Ishikawa (cell line): ENCODE data around the gene MYO7A.

Experiments used
- CEBPB ChIP-seq: IDR thresholded peaks from 2 replicates; pipeline ENCODE4 v1.6.1; 2012
- CREB1 ChIP-seq: IDR thresholded peaks from 2 replicates; pipeline ENCODE4 v1.6.1; 2012; ENCODE audit warnings: low read depth
- EGR1 ChIP-seq: IDR thresholded peaks from 2 replicates; pipeline ENCODE4 v1.6.1; 2012
- EP300 ChIP-seq: IDR thresholded peaks from 2 replicates; pipeline ENCODE4 v1.6.1; 2012; ENCODE audit warnings: borderline replicate concordance
- FOXM1 ChIP-seq: IDR thresholded peaks from 2 replicates; pipeline ENCODE4 v1.6.1; 2012; ENCODE audit warnings: low read depth, borderline replicate concordance
- NFIC ChIP-seq: IDR thresholded peaks from 2 replicates; pipeline ENCODE4 v1.6.1; 2012
- RAD21 ChIP-seq: IDR thresholded peaks from 2 replicates; pipeline ENCODE4 v1.6.1; 2012; ENCODE audit warnings: low read depth
- TAF1 ChIP-seq: IDR thresholded peaks from 2 replicates; pipeline ENCODE4 v1.6.1; 2012; ENCODE audit warnings: low read depth, mild to moderate bottlenecking
- TCF12 ChIP-seq: IDR thresholded peaks from 2 replicates; pipeline ENCODE4 v1.6.1; 2012; ENCODE audit warnings: low read depth
- TEAD4 ChIP-seq: IDR thresholded peaks from 2 replicates; pipeline ENCODE4 v1.6.1; 2012
- YY1 ChIP-seq: IDR thresholded peaks from 2 replicates; pipeline ENCODE4 v1.6.1; 2012; ENCODE audit warnings: low read depth
- ZBTB7A ChIP-seq: IDR thresholded peaks from 2 replicates; pipeline ENCODE4 v1.6.1; 2012; ENCODE audit warnings: low read depth
- TF ChIP-seq, protein P1 (sequence below): IDR thresholded peaks from 2 replicates; pipeline ENCODE4 v1.6.1; 2012
- TF ChIP-seq, protein P2 (sequence below): IDR thresholded peaks from 2 replicates; pipeline ENCODE4 v1.6.1; 2012
- TF ChIP-seq, protein P3 (sequence below): IDR thresholded peaks from 2 replicates; pipeline ENCODE4 v1.6.1; 2012; ENCODE audit warnings: low read depth, mild to moderate bottlenecking

MYO7A gene

DNA sequence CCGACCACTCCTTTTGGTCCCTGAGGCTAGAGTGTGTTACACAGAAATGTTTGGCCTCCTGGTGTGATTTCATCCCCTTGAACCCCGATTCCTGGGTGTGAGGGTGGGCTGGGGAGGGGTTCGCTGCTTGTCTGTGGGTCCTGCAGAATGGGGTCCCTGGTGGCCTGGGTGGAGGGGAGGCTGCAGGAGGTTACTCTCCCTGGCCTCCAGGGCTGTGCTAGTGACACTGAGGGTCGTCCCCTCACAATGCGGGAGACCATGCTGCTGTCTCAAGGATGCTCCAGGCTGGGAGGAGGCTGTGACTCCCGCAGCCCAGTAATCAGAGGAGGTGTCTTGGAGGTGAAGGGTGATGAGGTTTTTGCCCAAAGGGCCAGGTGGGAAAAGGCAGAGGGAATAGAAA, 42.4 kb upstream of the MYO7A start:
- TF ChIP-seq TCF12: no peak
- TF ChIP-seq RAD21: no peak
- no peak for TF ChIP-seq YY1
- TF ChIP-seq TEAD4: no peak
- TF ChIP-seq CREB1: no peak
- TF ChIP-seq, protein P1, sequence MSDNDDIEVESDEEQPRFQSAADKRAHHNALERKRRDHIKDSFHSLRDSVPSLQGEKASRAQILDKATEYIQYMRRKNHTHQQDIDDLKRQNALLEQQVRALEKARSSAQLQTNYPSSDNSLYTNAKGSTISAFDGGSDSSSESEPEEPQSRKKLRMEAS: no peak
- TF ChIP-seq CEBPB: no peak
- TF ChIP-seq ZBTB7A: no peak
- no peak for TF ChIP-seq FOXM1

DNA sequence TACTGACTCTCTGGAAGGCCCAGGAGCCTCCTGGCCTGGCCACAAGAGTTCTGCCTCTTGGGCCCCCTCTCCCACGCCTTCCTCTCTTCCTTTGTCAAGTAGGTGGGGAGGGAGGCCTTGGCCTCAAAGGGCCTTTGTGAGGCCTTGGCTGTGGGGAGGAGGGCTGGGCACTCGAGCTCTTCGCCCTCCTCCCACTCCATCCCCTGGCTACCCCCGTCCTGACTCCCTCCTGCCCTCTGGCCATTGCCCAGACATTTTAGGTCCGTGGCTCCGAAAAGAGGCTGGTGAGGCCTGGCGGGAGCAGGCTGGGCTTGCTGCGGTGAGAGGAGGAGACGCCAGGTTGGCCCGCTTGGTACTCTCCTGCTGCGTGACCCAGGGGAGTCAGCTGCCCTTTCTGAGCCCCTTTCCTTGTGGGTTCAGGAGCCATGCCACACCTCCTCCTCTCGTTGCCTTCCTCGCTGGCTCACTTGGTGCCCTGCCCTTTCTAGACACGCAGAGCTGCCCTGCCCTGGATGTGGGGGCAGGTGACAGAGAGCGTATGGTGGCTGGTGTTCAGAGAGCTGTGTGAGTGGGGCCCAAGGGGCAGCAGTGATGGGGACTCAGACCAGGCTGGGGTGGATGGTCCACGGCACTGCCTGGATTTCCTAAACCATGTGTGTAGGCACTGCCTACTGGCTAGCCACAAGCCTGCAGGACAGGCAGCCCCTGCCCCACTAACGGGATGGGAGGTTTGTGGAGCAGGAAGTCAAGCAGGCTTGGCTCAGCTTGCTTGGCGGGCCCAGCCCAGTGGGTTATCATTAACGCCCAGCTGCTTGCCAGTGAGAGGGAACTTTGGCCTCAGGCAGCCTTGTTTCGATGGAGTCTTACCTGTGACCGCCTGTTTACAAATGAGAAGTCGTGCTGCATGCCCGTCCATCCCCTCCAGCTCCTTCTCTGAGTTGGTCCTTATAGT, 41.2 kb upstream of the MYO7A start:
- TF ChIP-seq EGR1: no peak
- no peak for TF ChIP-seq RAD21
- TF ChIP-seq TAF1: no peak
- TF ChIP-seq, protein P2, sequence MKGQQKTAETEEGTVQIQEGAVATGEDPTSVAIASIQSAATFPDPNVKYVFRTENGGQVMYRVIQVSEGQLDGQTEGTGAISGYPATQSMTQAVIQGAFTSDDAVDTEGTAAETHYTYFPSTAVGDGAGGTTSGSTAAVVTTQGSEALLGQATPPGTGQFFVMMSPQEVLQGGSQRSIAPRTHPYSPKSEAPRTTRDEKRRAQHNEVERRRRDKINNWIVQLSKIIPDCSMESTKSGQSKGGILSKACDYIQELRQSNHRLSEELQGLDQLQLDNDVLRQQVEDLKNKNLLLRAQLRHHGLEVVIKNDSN: no peak
- TF ChIP-seq TCF12: no peak
- no peak for TF ChIP-seq CREB1
- TF ChIP-seq ZBTB7A: no peak
- TF ChIP-seq TEAD4: no peak
- TF ChIP-seq, protein P3, sequence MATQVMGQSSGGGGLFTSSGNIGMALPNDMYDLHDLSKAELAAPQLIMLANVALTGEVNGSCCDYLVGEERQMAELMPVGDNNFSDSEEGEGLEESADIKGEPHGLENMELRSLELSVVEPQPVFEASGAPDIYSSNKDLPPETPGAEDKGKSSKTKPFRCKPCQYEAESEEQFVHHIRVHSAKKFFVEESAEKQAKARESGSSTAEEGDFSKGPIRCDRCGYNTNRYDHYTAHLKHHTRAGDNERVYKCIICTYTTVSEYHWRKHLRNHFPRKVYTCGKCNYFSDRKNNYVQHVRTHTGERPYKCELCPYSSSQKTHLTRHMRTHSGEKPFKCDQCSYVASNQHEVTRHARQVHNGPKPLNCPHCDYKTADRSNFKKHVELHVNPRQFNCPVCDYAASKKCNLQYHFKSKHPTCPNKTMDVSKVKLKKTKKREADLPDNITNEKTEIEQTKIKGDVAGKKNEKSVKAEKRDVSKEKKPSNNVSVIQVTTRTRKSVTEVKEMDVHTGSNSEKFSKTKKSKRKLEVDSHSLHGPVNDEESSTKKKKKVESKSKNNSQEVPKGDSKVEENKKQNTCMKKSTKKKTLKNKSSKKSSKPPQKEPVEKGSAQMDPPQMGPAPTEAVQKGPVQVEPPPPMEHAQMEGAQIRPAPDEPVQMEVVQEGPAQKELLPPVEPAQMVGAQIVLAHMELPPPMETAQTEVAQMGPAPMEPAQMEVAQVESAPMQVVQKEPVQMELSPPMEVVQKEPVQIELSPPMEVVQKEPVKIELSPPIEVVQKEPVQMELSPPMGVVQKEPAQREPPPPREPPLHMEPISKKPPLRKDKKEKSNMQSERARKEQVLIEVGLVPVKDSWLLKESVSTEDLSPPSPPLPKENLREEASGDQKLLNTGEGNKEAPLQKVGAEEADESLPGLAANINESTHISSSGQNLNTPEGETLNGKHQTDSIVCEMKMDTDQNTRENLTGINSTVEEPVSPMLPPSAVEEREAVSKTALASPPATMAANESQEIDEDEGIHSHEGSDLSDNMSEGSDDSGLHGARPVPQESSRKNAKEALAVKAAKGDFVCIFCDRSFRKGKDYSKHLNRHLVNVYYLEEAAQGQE: no peak
- no peak for TF ChIP-seq EP300
- no peak for TF ChIP-seq NFIC
- TF ChIP-seq, protein P1: no peak
- no peak for TF ChIP-seq CEBPB
- TF ChIP-seq YY1: no peak
- no peak for TF ChIP-seq FOXM1

DNA sequence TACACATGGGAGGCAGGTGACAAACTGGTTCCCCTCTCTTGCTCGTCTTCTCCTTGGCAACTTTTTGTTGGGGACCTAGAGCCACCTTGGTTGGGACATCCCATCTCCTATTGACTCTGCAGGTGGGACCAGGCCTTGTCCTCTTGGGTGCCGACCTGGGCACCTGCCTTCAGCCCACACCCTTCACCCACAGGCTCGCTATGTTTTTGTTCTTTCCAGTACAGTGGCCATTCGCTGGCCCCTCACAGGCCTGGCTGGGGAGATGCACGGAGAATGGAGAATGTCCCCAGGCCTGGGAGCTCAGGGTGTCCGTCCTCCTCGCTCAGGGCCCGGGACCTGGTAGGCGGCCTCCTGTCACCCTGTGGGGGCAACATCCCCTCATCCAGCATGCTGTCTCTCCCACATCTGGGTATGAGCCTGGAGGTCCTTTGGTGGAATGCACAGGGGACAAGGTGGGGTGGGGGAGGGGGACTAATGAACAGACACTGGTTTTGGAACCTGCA, 40.3 kb upstream of the MYO7A start:
- TF ChIP-seq, protein P1: no peak
- TF ChIP-seq YY1 (no peak), RAD21 (no peak), NFIC (no peak)
- TF ChIP-seq, protein P3: no peak

DNA sequence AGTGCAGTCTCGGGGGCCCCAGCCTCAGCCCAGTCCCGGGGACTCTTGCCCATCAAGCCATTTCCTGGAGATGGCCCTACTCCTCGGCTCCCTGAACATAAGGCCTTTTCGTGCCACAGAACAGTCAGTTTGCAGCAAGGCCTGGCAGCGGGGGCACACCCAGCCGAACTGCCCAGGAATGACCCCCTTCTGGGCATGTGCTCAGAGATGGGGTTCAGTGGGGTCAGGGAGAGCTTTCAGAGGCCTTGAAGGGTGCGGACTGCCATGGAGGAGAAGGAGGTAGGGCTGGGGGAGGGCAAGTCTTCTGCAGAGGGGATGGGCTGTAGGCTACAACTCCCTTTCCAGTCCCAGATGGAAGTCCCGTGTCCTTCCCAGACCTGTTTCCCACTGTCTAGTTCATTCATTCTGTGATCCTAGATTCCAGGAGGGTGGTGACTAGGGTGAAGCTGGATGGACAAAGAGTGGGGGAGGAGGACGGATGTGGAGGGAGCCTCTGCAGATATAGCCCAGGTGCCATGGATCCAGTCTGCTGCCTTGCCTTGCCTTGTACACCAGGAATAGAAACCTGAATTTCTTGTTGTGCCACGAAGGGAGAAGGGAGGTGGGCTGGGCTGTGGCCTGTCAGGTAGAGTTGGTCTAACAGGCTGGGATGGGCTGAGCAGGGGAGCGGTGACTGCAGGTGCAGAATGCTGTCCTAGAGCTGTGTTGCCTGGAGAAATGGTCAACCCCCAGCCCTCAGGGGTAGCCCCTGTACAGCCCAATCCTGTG, 39.6 kb upstream of the MYO7A start:
- TF ChIP-seq EGR1 (no peak), TAF1 (no peak), NFIC (no peak), RAD21 (no peak), EP300 (no peak), ZBTB7A (no peak), CEBPB (no peak), TCF12 (no peak), FOXM1 (no peak), YY1 (no peak), TEAD4 (no peak)
- TF ChIP-seq, protein P2: no peak
- TF ChIP-seq, protein P1: no peak
